Loucy (cell line): Measurements from ENCODE around the gene MOSMO.
A peak's percentile ranks its signal among the peaks of the same experiment; 100 is the strongest.

Experiments
- H2AFZ ChIP-seq: fragments of 200-600 bp; sonication (generic); 2 replicates; pipeline ENCODE4 v1.6.0; 2016; ENCODE audit warnings: antibody characterized with exemption, mild to moderate bottlenecking, low read length, moderate library complexity
- H3F3A ChIP-seq: fragments of 200-600 bp; 2 replicates; pipeline ENCODE4 v1.6.0; 2016; ENCODE audit warnings: antibody characterized with exemption, low read depth, mild to moderate bottlenecking
- H3K27me3 ChIP-seq: fragments of 200-600 bp; sonication (generic); 2 replicates; pipeline ENCODE4 v1.6.1; 2014; ENCODE audit warnings: low read length, mild to moderate bottlenecking; ENCODE audit not compliant: insufficient read depth, poor library complexity, severe bottlenecking
- H3K36me3 ChIP-seq: fragments of 200-600 bp; sonication (generic); 2 replicates; pipeline ENCODE4 v1.6.1; 2016; ENCODE audit warnings: low read length; ENCODE audit not compliant: insufficient read depth
- H3K4me1 ChIP-seq: fragments of 200-600 bp; sonication (generic); 2 replicates; pipeline ENCODE4 v1.5.1; 2014; ENCODE audit warnings: low read length, mild to moderate bottlenecking; ENCODE audit not compliant: insufficient read depth, poor library complexity, severe bottlenecking
- H3K4me2 ChIP-seq: fragments of 200-600 bp; sonication (generic); 2 replicates; pipeline ENCODE4 v1.6.0; 2014; ENCODE audit warnings: antibody characterized with exemption, low read length, low read depth, mild to moderate bottlenecking; ENCODE audit not compliant: poor library complexity, severe bottlenecking
- H3K4me3 ChIP-seq: fragments of 200-600 bp; sonication (generic); 2 replicates; pipeline ENCODE4 v1.5.1; 2014; ENCODE audit warnings: low read length, mild to moderate bottlenecking, mixed read lengths; ENCODE audit not compliant: poor library complexity, severe bottlenecking
- H3K79me2 ChIP-seq: fragments of 200-600 bp; sonication (generic); 2 replicates; pipeline ENCODE4 v1.6.1; 2014; ENCODE audit warnings: low read length; ENCODE audit not compliant: insufficient read depth
- H3K9ac ChIP-seq: fragments of 200-600 bp; sonication (generic); 2 replicates; pipeline ENCODE4 v1.6.0; 2014; ENCODE audit warnings: mild to moderate bottlenecking, low read depth, low read length, moderate library complexity; ENCODE audit not compliant: poor library complexity, severe bottlenecking
- H3K9me2 ChIP-seq: fragments of 200-600 bp; sonication (generic); replicated peaks from 2 replicates; pipeline ENCODE4 v1.6.1; 2016; ENCODE audit warnings: low read depth, low read length, mixed read lengths
- H3K9me3 ChIP-seq: fragments of 200-600 bp; sonication (generic); 2 replicates; pipeline ENCODE4 v1.6.1; 2014; ENCODE audit warnings: mild to moderate bottlenecking, antibody characterized with exemption, low read length, low read depth; ENCODE audit not compliant: insufficient read depth
- H4K20me1 ChIP-seq: fragments of 200-600 bp; sonication (generic); 2 replicates; pipeline ENCODE4 v1.6.0; 2014; ENCODE audit warnings: antibody characterized with exemption, low read length, mild to moderate bottlenecking; ENCODE audit not compliant: insufficient read depth, poor library complexity, severe bottlenecking
- CTCF ChIP-seq: fragments of 200-600 bp; sonication (generic); conservative IDR thresholded peaks from 2 replicates; pipeline ENCODE4 v1.5.1; 2014; ENCODE audit warnings: mild to moderate bottlenecking, antibody characterized with exemption, low read length
- EZH2phosphoT487 ChIP-seq: fragments of 200-600 bp; IDR thresholded peaks from 2 replicates; pipeline ENCODE4 v1.6.1; 2018; ENCODE audit warnings: antibody characterized with exemption, mild to moderate bottlenecking, moderate library complexity, borderline replicate concordance

MOSMO gene

GRCh38 chr16:22055881-22056280 lies 48.0 kb downstream of the MOSMO start:
- peaks cover 13% of the 10 kb centered on the region for H3K4me1 ChIP-seq
- no peaks in the 10 kb centered on the region for H4K20me1 ChIP-seq
- no peaks in the 10 kb centered on the region for H3K9me2 ChIP-seq
- no peaks in the 10 kb centered on the region for H3F3A ChIP-seq
- H3K9me3 ChIP-seq: no peaks in the 10 kb centered on the region
- TF ChIP-seq CTCF: peak; percentile 49
- no peak for TF ChIP-seq EZH2phosphoT487
- no peaks in the 10 kb centered on the region for H3K79me2 ChIP-seq
- H2AFZ ChIP-seq: no peak overlapping the region
- H3K9ac ChIP-seq: no peak overlapping the region
- H3K36me3 ChIP-seq: no peaks in the 10 kb centered on the region
- H3K4me3 ChIP-seq: no peak overlapping the region
- H3K4me2 ChIP-seq: peak overlapping the region; percentile 1
- H3K27me3 ChIP-seq: no peaks in the 10 kb centered on the region

DNA sequence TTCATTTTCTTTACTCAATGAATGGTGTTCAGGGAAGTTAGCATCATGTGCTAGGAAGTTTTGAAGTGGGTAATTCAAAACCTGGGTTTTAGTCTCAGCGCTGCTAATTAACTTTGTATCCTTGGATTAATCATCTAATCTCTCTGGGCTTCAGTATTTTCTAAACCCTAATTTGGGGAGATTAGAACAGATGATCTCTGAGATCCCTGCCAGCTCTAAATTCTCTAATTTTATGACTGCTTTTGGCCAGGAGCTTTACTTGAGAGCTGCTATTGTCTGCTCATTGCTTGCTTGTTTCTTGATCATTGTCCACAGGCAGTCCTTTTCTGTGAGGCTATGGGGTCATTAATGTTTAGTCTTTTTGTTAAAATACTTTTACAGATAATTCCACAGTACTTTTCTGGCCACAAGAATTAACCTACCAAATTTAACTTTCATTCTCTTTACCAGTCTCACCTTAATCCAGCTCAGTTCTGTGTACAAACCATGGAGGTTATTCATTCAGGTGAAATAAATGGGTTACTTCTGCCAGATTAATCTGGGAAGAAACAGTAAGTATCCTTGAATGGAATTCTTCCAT lies 56.1 kb downstream of the MOSMO start:
- H3K4me2 ChIP-seq: no peak overlapping the region

DNA sequence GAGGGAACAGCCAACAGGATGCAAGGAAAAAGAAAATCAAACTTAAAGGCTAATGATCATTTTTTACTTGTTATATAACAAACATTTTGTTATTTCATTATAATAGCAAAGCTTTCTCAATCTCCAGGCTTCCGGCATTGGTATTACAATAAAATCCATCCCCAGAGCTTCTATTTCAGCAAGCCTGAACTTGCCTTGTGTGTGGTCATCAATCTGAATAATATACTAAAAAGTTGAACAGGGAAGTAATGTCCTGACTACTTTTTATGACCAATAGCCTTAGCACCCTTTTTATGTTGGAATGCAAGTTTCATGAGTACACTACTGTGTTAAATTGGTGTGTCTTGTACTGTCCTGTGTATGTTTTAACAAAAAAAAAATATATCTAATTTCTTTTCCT lies 57.3 kb downstream of the MOSMO start:
- Histone ChIP-seq H4K20me1 (no peaks in the 10 kb centered on the region), H3K4me1 (no peaks in the 10 kb centered on the region), H3K4me3 (no peak overlapping the region), H3F3A (no peaks in the 10 kb centered on the region), H3K9me3 (peaks cover 9% of the 10 kb centered on the region; the same call in 1 of the 2 replicates), H3K4me2 (no peak overlapping the region), H3K79me2 (no peaks in the 10 kb centered on the region), H3K36me3 (peaks cover 7% of the 10 kb centered on the region; the same call in 1 of the 2 replicates), H3K27me3 (no peaks in the 10 kb centered on the region), H3K9me2 (no peaks in the 10 kb centered on the region), H2AFZ (no peak overlapping the region), H3K9ac (no peak overlapping the region)
- no peak for TF ChIP-seq CTCF
- TF ChIP-seq EZH2phosphoT487: no peak

More for the DNA sequence above, 56.1 kb downstream of the MOSMO start:
- H3K36me3 ChIP-seq: peaks cover 7% of the 10 kb centered on the region; the same call in 1 of the 2 replicates
- no peaks in the 10 kb centered on the region for H3K4me1 ChIP-seq
- TF ChIP-seq EZH2phosphoT487 (no peak), CTCF (no peak)
- no peak overlapping the region for H2AFZ ChIP-seq
- no peaks in the 10 kb centered on the region for H3K27me3 ChIP-seq
- no peaks in the 10 kb centered on the region for H3F3A ChIP-seq
- no peak overlapping the region for H3K9ac ChIP-seq
- H3K9me2 ChIP-seq: no peaks in the 10 kb centered on the region
- H4K20me1 ChIP-seq: no peaks in the 10 kb centered on the region
- H3K79me2 ChIP-seq: no peaks in the 10 kb centered on the region
- peaks cover 9% of the 10 kb centered on the region; the same call in 1 of the 2 replicates for H3K9me3 ChIP-seq
- H3K4me3 ChIP-seq: no peak overlapping the region
